ENCODE measurements around the gene VAMP5. TPM values are rescaled to one million over a fixed set of nuclear protein-coding genes. Genes with fewer than 3 reads are reported as not detected.

Gene VAMP5
- total RNA-seq, 1 experiment from 2014 or later, result 0.59 TPM

DNA sequence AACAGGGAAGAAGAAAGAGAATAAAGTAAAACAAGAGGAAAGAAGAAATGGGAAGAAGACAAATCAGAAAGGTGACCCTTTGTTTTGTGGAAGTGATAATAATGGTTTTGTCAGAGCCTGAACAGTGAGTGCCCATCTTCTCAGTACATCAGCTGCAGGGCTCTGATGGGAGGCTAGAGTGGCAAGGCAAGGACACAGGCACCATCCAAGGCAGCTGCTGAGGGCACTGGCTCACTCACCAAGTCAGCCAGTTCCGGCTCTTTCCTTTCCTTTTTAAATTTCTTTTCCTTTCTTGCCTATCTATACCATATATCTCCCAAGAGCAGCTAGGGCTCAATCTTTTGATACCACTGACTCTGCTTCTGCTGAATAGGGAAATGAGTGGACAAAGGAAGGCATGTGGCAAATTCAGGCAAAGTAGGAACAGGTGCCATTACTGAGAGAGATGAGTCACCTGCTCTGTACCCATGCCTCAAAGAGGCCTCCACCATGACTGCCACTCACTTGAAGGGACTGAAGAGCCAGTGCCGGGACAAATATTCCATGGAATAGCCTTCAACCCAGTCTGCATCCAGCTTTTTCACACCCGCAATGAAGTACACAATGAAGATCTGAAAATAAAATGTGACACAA is 29.1 kb upstream of the VAMP5 start:
- no peaks in the 10 kb centered on the region for H4K20me1 ChIP-seq (ENCODE audit: control insufficient read depth, insufficient read depth, insufficient read length)
- H3K14ac ChIP-seq (ENCODE audit: insufficient read depth, low read length), result no peak overlapping the region
- no peak overlapping the region for H3K23ac ChIP-seq (ENCODE audit: insufficient read length, low read depth, low read length)
- no peak overlapping the region for H3K4me2 ChIP-seq (ENCODE audit: insufficient read depth, insufficient read length, low read length)
- no peaks in the 10 kb centered on the region for H3K23me2 ChIP-seq (ENCODE audit: insufficient read length, low read depth, low read length, poor library complexity, severe bottlenecking)
- no peak overlapping the region for H3K18ac ChIP-seq (ENCODE audit: insufficient read length, low read depth, low read length)
- H3K27ac Mint-ChIP-seq, result no peak overlapping the region
- no peaks in the 10 kb centered on the region for H3K79me1 ChIP-seq (ENCODE audit: insufficient read depth, low read depth, low read length, poor library complexity, severe bottlenecking)
- H4K91ac ChIP-seq (ENCODE audit: insufficient read length, low read depth, low read length), result no peak overlapping the region
- H2BK15ac ChIP-seq (ENCODE audit: low read depth, low read length), result no peak overlapping the region
- H3K4me3 Mint-ChIP-seq, result no peak overlapping the region
- TF ChIP-seq, protein P1, sequence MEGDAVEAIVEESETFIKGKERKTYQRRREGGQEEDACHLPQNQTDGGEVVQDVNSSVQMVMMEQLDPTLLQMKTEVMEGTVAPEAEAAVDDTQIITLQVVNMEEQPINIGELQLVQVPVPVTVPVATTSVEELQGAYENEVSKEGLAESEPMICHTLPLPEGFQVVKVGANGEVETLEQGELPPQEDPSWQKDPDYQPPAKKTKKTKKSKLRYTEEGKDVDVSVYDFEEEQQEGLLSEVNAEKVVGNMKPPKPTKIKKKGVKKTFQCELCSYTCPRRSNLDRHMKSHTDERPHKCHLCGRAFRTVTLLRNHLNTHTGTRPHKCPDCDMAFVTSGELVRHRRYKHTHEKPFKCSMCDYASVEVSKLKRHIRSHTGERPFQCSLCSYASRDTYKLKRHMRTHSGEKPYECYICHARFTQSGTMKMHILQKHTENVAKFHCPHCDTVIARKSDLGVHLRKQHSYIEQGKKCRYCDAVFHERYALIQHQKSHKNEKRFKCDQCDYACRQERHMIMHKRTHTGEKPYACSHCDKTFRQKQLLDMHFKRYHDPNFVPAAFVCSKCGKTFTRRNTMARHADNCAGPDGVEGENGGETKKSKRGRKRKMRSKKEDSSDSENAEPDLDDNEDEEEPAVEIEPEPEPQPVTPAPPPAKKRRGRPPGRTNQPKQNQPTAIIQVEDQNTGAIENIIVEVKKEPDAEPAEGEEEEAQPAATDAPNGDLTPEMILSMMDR (conservative IDR thresholded peaks at IDR 0.05), result no peak
- H3K9me3 ChIP-seq (ENCODE audit: control insufficient read depth, low read depth, low read length), result no peaks in the 10 kb centered on the region
- H3K27me3 ChIP-seq (ENCODE audit: insufficient read depth, low read length), result no peaks in the 10 kb centered on the region
- no peak overlapping the region for H4K8ac ChIP-seq (replicated peaks; ENCODE audit: insufficient read length, low read depth, low read length)
- peaks cover 4 to 5% of the 10 kb centered on the region in 2 experiments; a peak in 3 of 4 replicates for H3K4me1 Mint-ChIP-seq
- H2BK120ac ChIP-seq (ENCODE audit: low read depth, low read length, poor library complexity, severe bottlenecking), result no peak overlapping the region
- peaks cover 23 to 62% (median 62%) of the 10 kb centered on the region in 3 experiments for H3K36me3 Mint-ChIP-seq (ENCODE audit: insufficient read depth in 1 of 3, low read depth in 3 of 3)
- no peak overlapping the region for H3K27ac ChIP-seq (ENCODE audit: insufficient read length, low read depth, low read length)
- H2AK5ac ChIP-seq (ENCODE audit: insufficient read length, low read length), result no peak overlapping the region
- no peak overlapping the region for H3T11ph ChIP-seq (ENCODE audit: low read length)
- H3K9ac ChIP-seq (ENCODE audit: extremely low read depth, insufficient read length, low read length), result no peak overlapping the region
- no peak overlapping the region for H2BK5ac ChIP-seq (ENCODE audit: insufficient read length, low read length)
- no peak overlapping the region for H2AFZ ChIP-seq (ENCODE audit: low read length)
- H3K4me1 ChIP-seq (ENCODE audit: insufficient read depth, low read length), result no peaks in the 10 kb centered on the region
- no peaks in the 10 kb centered on the region for H3K27me3 Mint-ChIP-seq (ENCODE audit: low read depth)
- H2BK20ac ChIP-seq (ENCODE audit: low read depth, low read length, poor library complexity, severe bottlenecking), result no peak overlapping the region
- peaks cover 3% of the 10 kb centered on the region; the same call in 1 of the 2 replicates for H3K79me2 ChIP-seq (ENCODE audit: insufficient read depth, low read length)
- no CpG with 5 or more reads among the region's 3 CpGs for WGBS (ENCODE audit: extremely low coverage, insufficient read length, low lambda C conversion rate)
- H3K56ac ChIP-seq (ENCODE audit: insufficient read length, low read depth, low read length), result no peak overlapping the region
- no peak for DNase-seq
- H3K4ac ChIP-seq (ENCODE audit: low read depth, low read length), result no peak overlapping the region
- H3K9me3 Mint-ChIP-seq, result no peaks in the 10 kb centered on the region
- no peak overlapping the region for H4K5ac ChIP-seq (ENCODE audit: insufficient read length, low read depth, low read length)
- no peak overlapping the region for H2BK12ac ChIP-seq (ENCODE audit: insufficient read length, low read depth, low read length)

All from H9 (cell line).